Keratinocyte (primary cell): Measurements from ENCODE around the gene PRKCE. TPM values are rescaled to one million over a fixed set of nuclear protein-coding genes. Genes with fewer than 3 reads are reported as not detected.

ENCODE experiments used
- DNase-seq: peaks from one replicate; pipeline ENCODE4 v3.0.0-alpha.2; 2011; ENCODE audit warnings: low read depth, missing footprints, low spot score
- FAIRE-seq: peaks from 2 replicates; lab custom pipeline; 2011; peaks lifted over from hg19 to GRCh38; lab: Jason Lieb, UNC
- H2AFZ ChIP-seq: 2 replicates; pipeline ENCODE4 v1.6.0; 2012; ENCODE audit warnings: low read length, control low read depth, inconsistent platforms; ENCODE audit not compliant: control insufficient read depth
- H3K27ac ChIP-seq: 2 replicates; pipeline ENCODE4 v1.5.1; 2011; ENCODE audit warnings: low read length; ENCODE audit not compliant: control insufficient read depth, insufficient read depth
- H3K27me3 ChIP-seq: 3 replicates; pipeline ENCODE4 v1.6.0; 2011; ENCODE audit warnings: low read length; ENCODE audit not compliant: control insufficient read depth, insufficient read depth; ENCODE audit errors: extremely low read depth
- H3K36me3 ChIP-seq, 2 experiments: 2 replicates in 1 of 2; 3 replicates in 1 of 2; pipeline ENCODE4 v1.5.1; 2011; ENCODE audit warnings: low read length in 2 of 2, mild to moderate bottlenecking in 1 of 2; ENCODE audit not compliant: control insufficient read depth in 2 of 2, insufficient read depth in 2 of 2; ENCODE audit errors: extremely low read depth in 1 of 2
- H3K4me1 ChIP-seq: 3 replicates; pipeline ENCODE4 v1.5.1; 2011; ENCODE audit warnings: low read length; ENCODE audit not compliant: control insufficient read depth, insufficient read depth; ENCODE audit errors: extremely low read depth
- H3K4me2 ChIP-seq: 3 replicates; pipeline ENCODE4 v1.6.0; 2011; ENCODE audit warnings: low read depth, low read length; ENCODE audit not compliant: control insufficient read depth, insufficient read depth; ENCODE audit errors: extremely low read depth
- H3K4me3 ChIP-seq, 3 experiments: fragments of 200-600 bp in 1 of 3; sonication (generic) in 1 of 3; 2 replicates in 2 of 3; 3 replicates in 1 of 3; pipeline ENCODE4 v1.5.1; 2011 to 2016; ENCODE audit warnings: low read length in 3 of 3, mild to moderate bottlenecking in 3 of 3, control low read depth in 2 of 3, inconsistent platforms in 1 of 3, low read depth in 1 of 3, mixed read lengths in 1 of 3, mixed run types in 1 of 3, moderate library complexity in 1 of 3; ENCODE audit not compliant: control insufficient read depth in 2 of 3, insufficient read depth in 2 of 3; ENCODE audit errors: extremely low read depth in 1 of 3
- H3K79me2 ChIP-seq: 2 replicates; pipeline ENCODE4 v1.6.0; 2012; ENCODE audit warnings: low read length; ENCODE audit not compliant: control insufficient read depth, insufficient read depth
- H3K9ac ChIP-seq: 3 replicates; pipeline ENCODE4 v1.6.0; 2011; ENCODE audit warnings: low read length; ENCODE audit not compliant: control insufficient read depth, insufficient read depth; ENCODE audit errors: extremely low read depth
- H3K9me1 ChIP-seq: 3 replicates; pipeline ENCODE4 v1.6.0; 2011; ENCODE audit warnings: low read length; ENCODE audit not compliant: control insufficient read depth, insufficient read depth; ENCODE audit errors: extremely low read depth
- H3K9me3 ChIP-seq: 2 replicates; pipeline ENCODE4 v1.5.1; 2012; ENCODE audit warnings: low read depth, low read length; ENCODE audit not compliant: control insufficient read depth
- H4K20me1 ChIP-seq: 3 replicates; pipeline ENCODE4 v1.6.0; 2011; ENCODE audit warnings: low read length; ENCODE audit not compliant: control insufficient read depth, insufficient read depth; ENCODE audit errors: extremely low read depth
- CTCF ChIP-seq, 3 experiments: IDR thresholded peaks in 1 of 3; conservative IDR thresholded peaks in 1 of 3; optimal IDR thresholded peaks in 1 of 3; 2 replicates in 2 of 3; 3 replicates in 1 of 3; pipeline versions ENCODE3 to v1.5.1; 2011; ENCODE audit warnings: low read length in 3 of 3, mild to moderate bottlenecking in 3 of 3, moderate library complexity in 2 of 3, control low read depth in 1 of 3, inconsistent platforms in 1 of 3; ENCODE audit not compliant: insufficient read depth in 2 of 3; ENCODE audit errors: extremely low read depth in 1 of 3
- EZH2 ChIP-seq: IDR thresholded peaks from one replicate; pipeline ENCODE4 v1.6.1; 2012; ENCODE audit warnings: inconsistent platforms, mild to moderate bottlenecking, low read length, moderate library complexity
- dilution Hi-C: fragments of 300-500 bp; cut with MboI; formaldehyde crosslinking; loops from one replicate; pipeline ENCODE4 v1.7.0; 2020; ENCODE audit warnings: low sequenced_read_pairs; ENCODE audit not compliant: extremely low pct_ligation_motif_present
- polyA plus RNA-seq, 5 experiments: library from polyadenylated mRNA; depleted of rRNA in 3 of 5; stranded (reverse) in 3 of 5; stranded (forward) in 1 of 5; unstranded in 1 of 5; fragments of >200 nt; gene quantifications; 1 replicate in 1 of 5; 2 replicates in 3 of 5; 3 replicates in 1 of 5; pipeline versions ENCODE4 v1.2.1 to v1.2.3, GENCODE V29; 2011 to 2012; ENCODE audit warnings: missing spikeins in 2 of 5, low read depth in 1 of 5, low replicate concordance in 1 of 5

Gene PRKCE
- polyA plus RNA-seq, 1 donor (not counting 4 experiments of a cell fraction or from before 2014, with no cell fraction given), result 2.0 TPM

- H3K79me2 ChIP-seq, result no peaks in the 10 kb centered on the region
- H3K9me1 ChIP-seq, result no peaks in the 10 kb centered on the region
- H3K27me3 ChIP-seq, result no peaks in the 10 kb centered on the region
- DNase-seq, result no peak
- no peak for FAIRE-seq
- no peaks in the 10 kb centered on the region for H3K4me1 ChIP-seq
- H3K4me2 ChIP-seq, result no peak overlapping the region
- dilution Hi-C loops, result no loop called here
- no peak overlapping the region for H3K9ac ChIP-seq
- no peaks in the 10 kb centered on the region for H3K9me3 ChIP-seq
- H3K4me3 ChIP-seq, result no peak overlapping the region
- TF ChIP-seq CTCF (optimal IDR thresholded peaks at IDR 0.05 in 1 of 3, IDR thresholded peaks at IDR 0.05 in 1 of 3, conservative IDR thresholded peaks at IDR 0.05 in 1 of 3; ENCODE audit: extremely low read depth in 1 of 3, insufficient read depth in 2 of 3, low read length in 3 of 3) (no peak), EZH2 (no peak)
- no peaks in the 10 kb centered on the region for H3K36me3 ChIP-seq
- H4K20me1 ChIP-seq, result no peaks in the 10 kb centered on the region
- no peak overlapping the region for H2AFZ ChIP-seq
- H3K27ac ChIP-seq, result no peak overlapping the region
Observed at GRCh38 chr2:45884126-45884525, 232.7 kb downstream of the PRKCE start.

GRCh38 chr2:45885171-45885621 lies 233.7 kb downstream of the PRKCE start:
- Histone ChIP-seq H2AFZ (no peak overlapping the region), H3K27me3 (no peaks in the 10 kb centered on the region), H3K9me3 (no peaks in the 10 kb centered on the region), H3K4me2 (no peak overlapping the region), H3K9me1 (no peaks in the 10 kb centered on the region), H3K79me2 (no peaks in the 10 kb centered on the region), H3K36me3 (no peaks in the 10 kb centered on the region), H3K4me1 (no peaks in the 10 kb centered on the region), H3K9ac (no peak overlapping the region), H3K27ac (no peak overlapping the region), H4K20me1 (no peaks in the 10 kb centered on the region), H3K4me3 (no peak overlapping the region)
- dilution Hi-C loops, result no loop called here
- TF ChIP-seq EZH2 (no peak), CTCF (optimal IDR thresholded peaks at IDR 0.05 in 1 of 3, IDR thresholded peaks at IDR 0.05 in 1 of 3, conservative IDR thresholded peaks at IDR 0.05 in 1 of 3; ENCODE audit: extremely low read depth in 1 of 3, insufficient read depth in 2 of 3, low read length in 3 of 3) (no peak)
- DNase-seq, result no peak
- FAIRE-seq, result no peak
